ENCODE measurements around the gene ZC3H12C. TPM values are rescaled to one million over a fixed set of nuclear protein-coding genes. Genes with fewer than 3 reads are reported as not detected.

ZC3H12C gene
- total and polyA plus RNA-seq, 2 of the 4 experiments (the other 2 are of a cell fraction) = 4.2 to 15.8 TPM

- Histone ChIP-seq H4K20me1 (ENCODE audit: insufficient read depth, low read length) (no peaks in the 10 kb centered on the region), H3K9ac (ENCODE audit: low read depth, low read length) (no peak overlapping the region), H3K27me3 (ENCODE audit: control insufficient read depth, insufficient read depth, low read length) (no peaks in the 10 kb centered on the region), H3K4me3 (ENCODE audit: insufficient read depth, low read depth, low read length) (no peak overlapping the region), H3K4me2 (ENCODE audit: low read depth, low read length) (no peak overlapping the region), H3K36me3 (ENCODE audit: control insufficient read depth, insufficient read depth, low read length) (no peaks in the 10 kb centered on the region), H3K14ac (replicated peaks; ENCODE audit: low read depth, low read length) (peak overlapping the region; percentile 84), H3K18ac (ENCODE audit: low read depth, low read length) (peak overlapping the region; percentile 51; the same call in 1 of the 2 replicates), H3K56ac (ENCODE audit: extremely low read depth, insufficient read depth, low read length) (no peak overlapping the region), H3K9me3 (ENCODE audit: control insufficient read depth, insufficient read depth, low read length) (no peaks in the 10 kb centered on the region), H3K79me1 (ENCODE audit: low read depth in 1 of 2, low read length in 2 of 2) (no peaks in the 10 kb centered on the region; a peak in 1 of 4 replicates), H2BK20ac (ENCODE audit: low read depth, low read length) (peak overlapping the region; percentile 85), H2BK120ac (ENCODE audit: low read depth, low read length) (peak overlapping the region; percentile 70; the same call in 1 of the 2 replicates), H2BK15ac (ENCODE audit: low read depth, low read length) (peak overlapping the region; percentile 55; the same call in 1 of the 3 replicates), H3K23ac (ENCODE audit: low read depth, low read length) (peak overlapping the region; percentile 47; the same call in 1 of the 2 replicates), H2AK9ac (replicated peaks; ENCODE audit: low read depth, low read length, poor library complexity) (peak overlapping the region; percentile 68), H2BK5ac (ENCODE audit: low read depth, low read length, poor library complexity, severe bottlenecking) (peak overlapping the region; percentile 54), H3K4me1 (ENCODE audit: control insufficient read depth, insufficient read depth, low read length) (peaks cover 26% of the 10 kb centered on the region), H4K8ac (ENCODE audit: low read depth in 2 of 2, low read length in 2 of 2) (peak overlapping the region in 1 of 2 experiments; percentile 65; a peak in 2 of 4 replicates), H2AFZ (replicated peaks; ENCODE audit: low read length, poor library complexity) (no peak overlapping the region), H2AK5ac (ENCODE audit: low read depth, low read length) (peak overlapping the region; percentile 83), H3K27ac (ENCODE audit: insufficient read depth, low read length) (peak overlapping the region; percentile 6; the same call in 1 of the 2 replicates), H3K9me1 (ENCODE audit: insufficient read depth, low read length) (peaks cover 20% of the 10 kb centered on the region), H3K4ac (ENCODE audit: low read depth, low read length) (peak overlapping the region; percentile 80), H4K5ac (ENCODE audit: low read depth, low read length) (no peak overlapping the region), H4K91ac (ENCODE audit: insufficient read depth, low read depth, low read length) (peak overlapping the region; percentile 41; the same call in 1 of the 2 replicates)
- POLR2A ChIA-PET (ENCODE audit: unreplicated experiment) = interaction anchor here (1.1 kb wide), 1 partner anchor 233 kb away, joined by 3 read pairs; the partner anchor contains the start of gene FDX1
- TF ChIP-seq FOS (IDR thresholded peaks at IDR 0.05; ENCODE audit: low read depth, low read length) (0 out of 2 replicates have a peak, but pooled peaks have one; percentile 36), SMC3 (IDR thresholded peaks at IDR 0.05; ENCODE audit: low read depth, low read length) (no peak), CEBPB (IDR thresholded peaks at IDR 0.05; ENCODE audit: low read depth, low read length) (peak; percentile 67; the same call in 1 of the 2 replicates)
- intact Hi-C loops (cut with micrococcal nuclease) = loop anchor here (5.0 to 10.0 kb wide), 2 partner anchors 104 to 341 kb away; partner anchors contain the start of gene ZC3H12C
- in situ Hi-C loops (cut with MboI; ENCODE audit: low sequenced_read_pairs) = loop anchor here (25.0 kb wide), 1 partner anchor 234 kb away; no protein-coding TSS in a partner anchor
- dilution Hi-C loops (cut with HindIII; ENCODE audit: low sequenced_read_pairs, unreplicated experiment) = no loop called here
- CTCF ChIA-PET = no interaction called here
- BruUV-seq (replicated peaks) = no TSS peak
- no CpG with 5 or more reads among the region's 5 CpGs for WGBS, 2 experiments (ENCODE audit: extremely low coverage in 2 of 2, insufficient read length in 1 of 2)
- DNase-seq (peak; percentile 87), ATAC-seq (ENCODE audit: low read depth) (peak; percentile 55)
These were observed 103.1 kb downstream of the ZC3H12C start for GRCh38 chr11:110196241-110196754.

All from IMR-90 (cell line).